Small intestine (tissue), 7 donors: ENCODE measurements around the gene SGCE. TPM values are rescaled to one million over a fixed set of nuclear protein-coding genes. Genes with fewer than 3 reads are reported as not detected.

Source experiments
- DNase-seq, 2 donors: peaks; one replicate each; pipeline versions ENCODE4 v3.0.0 to v3.0.0-alpha.2; 2013
- FAIRE-seq: peaks from 2 replicates; lab custom pipeline; 2012; peaks lifted over from hg19 to GRCh38; lab: Jason Lieb, UNC
- H3K27ac ChIP-seq, 3 donors: one replicate each; pipeline ENCODE4 v1.5.1; 2013; ENCODE audit warnings: low read length in 2 of 3, mild to moderate bottlenecking in 2 of 3, control low read depth in 1 of 3, inconsistent platforms in 1 of 3, low read depth in 1 of 3, moderate library complexity in 1 of 3
- H3K27me3 ChIP-seq, 3 donors: one replicate each; pipeline ENCODE4 v1.6.1; 2013; ENCODE audit warnings: low read length in 3 of 3, inconsistent platforms in 1 of 3; ENCODE audit not compliant: control insufficient read depth in 3 of 3, insufficient read depth in 3 of 3
- H3K36me3 ChIP-seq, 3 donors: one replicate each; pipeline ENCODE4 v1.6.1; 2013; ENCODE audit warnings: low read length in 3 of 3, inconsistent platforms in 1 of 3, low read depth in 1 of 3, mild to moderate bottlenecking in 1 of 3, moderate library complexity in 1 of 3; ENCODE audit not compliant: control insufficient read depth in 3 of 3, insufficient read depth in 2 of 3
- H3K4me1 ChIP-seq, 3 donors: one replicate each; pipeline ENCODE4 v1.6.1; 2013; ENCODE audit warnings: low read length in 2 of 3, inconsistent platforms in 1 of 3, low read depth in 1 of 3, mild to moderate bottlenecking in 1 of 3, moderate library complexity in 1 of 3; ENCODE audit not compliant: control insufficient read depth in 3 of 3, insufficient read depth in 2 of 3
- H3K4me3 ChIP-seq, 3 donors: one replicate each; pipeline ENCODE4 v1.5.1; 2013; ENCODE audit warnings: low read length in 3 of 3, control low read depth in 1 of 3, inconsistent platforms in 1 of 3, low read depth in 1 of 3, mild to moderate bottlenecking in 1 of 3, moderate library complexity in 1 of 3
- H3K9me3 ChIP-seq, 2 donors: one replicate each; pipeline ENCODE4 v1.6.1; 2013; ENCODE audit warnings: low read depth in 1 of 2, low read length in 1 of 2; ENCODE audit not compliant: control insufficient read depth in 2 of 2, insufficient read depth in 1 of 2
- WGBS, 3 donors: extraction: QIAGEN DNeasy Blood & Tissue Kit; methylation state at CpG; one replicate each; pipeline ENCODE4 v1.1.7; 2013; 5-methylcytosine and 5-hydroxymethylcytosine counted together
- polyA plus RNA-seq, 4 donors: library from polyadenylated mRNA; stranded (reverse) in 3 of 4; unstranded in 1 of 4; fragments of 200-250 nt in 3 of 4; fragments of 120-200 nt in 1 of 4; gene quantifications; one replicate each; pipeline versions ENCODE4 v1.2.1 to v1.2.3, GENCODE V29; 2013
- donor health status: healthy with polysubstance abuse.
- donor health status: control.
- donor health status: control.
- donor health status: Bipolar disorder and iron deficiency.
- donor health status: healthy.

Gene SGCE
- polyA plus RNA-seq, 4 donors = 5.9 to 16.8 (median 16.1) TPM; not detected in 1

GRCh38 chr7:94630855-94631254 is 25.1 kb downstream of the SGCE start:
- Histone ChIP-seq H3K4me3 (no peak overlapping the region), H3K27ac (no peak overlapping the region), H3K27me3 (peaks cover 0 to 2% (median 0%) of the 10 kb centered on the region in 3 donors), H3K36me3 (no peaks in the 10 kb centered on the region), H3K9me3 (no peaks in the 10 kb centered on the region), H3K4me1 (no peaks in the 10 kb centered on the region)
- WGBS, 3 donors = 71 to 80% (median 75%) methylated on average over 4 of the region's 4 CpGs
- FAIRE-seq (no peak), DNase-seq (no peak)

- Histone ChIP-seq H3K36me3 (peaks cover 0 to 2% (median 0%) of the 10 kb centered on the region in 3 donors), H3K27ac (no peak overlapping the region), H3K27me3 (no peaks in the 10 kb centered on the region), H3K4me3 (no peak overlapping the region), H3K9me3 (no peaks in the 10 kb centered on the region), H3K4me1 (no peaks in the 10 kb centered on the region)
- WGBS, 3 donors = 11 to 49% (median 34%) methylated on average over 3 of the region's 3 CpGs
- peak in 1 of 2 donors; percentile 6 for DNase-seq
- no peak for FAIRE-seq
Measured at GRCh38 chr7:94623820-94624219, 32.1 kb downstream of the SGCE start.

GRCh38 chr7:94621120-94621519 is 34.8 kb downstream of the SGCE start:
- H3K9me3 ChIP-seq = no peaks in the 10 kb centered on the region
- H3K27me3 ChIP-seq = no peaks in the 10 kb centered on the region
- 85 to 95% (median 89%) methylated on average over 2 of the region's 2 CpGs for WGBS, 3 donors

GRCh38 chr7:94620703-94621118 is 35.2 kb downstream of the SGCE start:
- no peak for FAIRE-seq
- Histone ChIP-seq H3K4me1 (no peaks in the 10 kb centered on the region), H3K27me3 (no peaks in the 10 kb centered on the region), H3K9me3 (no peaks in the 10 kb centered on the region), H3K27ac (no peak overlapping the region), H3K4me3 (no peak overlapping the region), H3K36me3 (peaks cover 0 to 4% (median 0%) of the 10 kb centered on the region in 3 donors)
- WGBS, 3 donors = 12 to 20% (median 12%) methylated on average over 2 of the region's 2 CpGs
- peak; percentile 15 to 29 for DNase-seq

More at GRCh38 chr7:94621120-94621519, 34.8 kb downstream of the SGCE start:
- H3K4me1 ChIP-seq = no peaks in the 10 kb centered on the region
- DNase-seq (no peak), FAIRE-seq (no peak)
- peaks cover 0 to 4% (median 0%) of the 10 kb centered on the region in 3 donors for H3K36me3 ChIP-seq
- no peak overlapping the region for H3K27ac ChIP-seq
- H3K4me3 ChIP-seq = no peak overlapping the region

- peaks cover 0 to 4% (median 0%) of the 10 kb centered on the region in 3 donors for H3K36me3 ChIP-seq
- 87 to 100% (median 96%) methylated on average over 1 of the region's 1 CpG for WGBS, 3 donors
- no peak for FAIRE-seq
Measured at GRCh38 chr7:94618126-94618525, 37.8 kb downstream of the SGCE start.

GRCh38 chr7:94616855-94617254 is 39.1 kb downstream of the SGCE start:
- H3K27me3 ChIP-seq = no peaks in the 10 kb centered on the region
- H3K36me3 ChIP-seq = peaks cover 0 to 4% (median 0%) of the 10 kb centered on the region in 3 donors
- FAIRE-seq (no peak), DNase-seq (no peak)
- no peaks in the 10 kb centered on the region for H3K9me3 ChIP-seq
- no peaks in the 10 kb centered on the region for H3K4me1 ChIP-seq
- no peak overlapping the region for H3K4me3 ChIP-seq
- 89 to 96% (median 95%) methylated on average over 3 of the region's 3 CpGs for WGBS, 3 donors
- H3K27ac ChIP-seq = no peak overlapping the region

More at GRCh38 chr7:94618126-94618525, 37.8 kb downstream of the SGCE start:
- Histone ChIP-seq H3K27me3 (no peaks in the 10 kb centered on the region), H3K27ac (no peak overlapping the region), H3K9me3 (no peaks in the 10 kb centered on the region), H3K4me1 (no peaks in the 10 kb centered on the region), H3K4me3 (no peak overlapping the region)
- DNase-seq = no peak

GRCh38 chr7:94615666-94616065 is 40.3 kb downstream of the SGCE start:
- H3K4me3 ChIP-seq = no peak overlapping the region
- no peak overlapping the region for H3K27ac ChIP-seq
- H3K9me3 ChIP-seq = no peaks in the 10 kb centered on the region
- DNase-seq = no peak
- 85 to 98% (median 88%) methylated on average over 1 of the region's 1 CpG for WGBS, 3 donors
- H3K27me3 ChIP-seq = no peaks in the 10 kb centered on the region
- H3K4me1 ChIP-seq = no peaks in the 10 kb centered on the region
- no peak for FAIRE-seq
- peaks cover 0 to 3% (median 0%) of the 10 kb centered on the region in 3 donors for H3K36me3 ChIP-seq

GRCh38 chr7:94612661-94613060 is 43.3 kb downstream of the SGCE start:
- no peaks in the 10 kb centered on the region for H3K4me1 ChIP-seq
- H3K36me3 ChIP-seq = no peaks in the 10 kb centered on the region
- H3K9me3 ChIP-seq = no peaks in the 10 kb centered on the region
- no peak overlapping the region for H3K4me3 ChIP-seq
- H3K27me3 ChIP-seq = no peaks in the 10 kb centered on the region
- no peak for FAIRE-seq
- no peak overlapping the region for H3K27ac ChIP-seq
- DNase-seq = no peak

GRCh38 chr7:94612253-94612652 is 43.7 kb downstream of the SGCE start:
- DNase-seq (no peak), FAIRE-seq (peak; percentile 5)
- H3K9me3 ChIP-seq = no peaks in the 10 kb centered on the region
- no peaks in the 10 kb centered on the region for H3K4me1 ChIP-seq
- H3K4me3 ChIP-seq = no peak overlapping the region
- H3K36me3 ChIP-seq = no peaks in the 10 kb centered on the region
- no peak overlapping the region for H3K27ac ChIP-seq
- H3K27me3 ChIP-seq = no peaks in the 10 kb centered on the region
- 16 to 76% (median 51%) methylated on average over 1 of the region's 1 CpG for WGBS, 3 donors
